NCI-H187 treated with DMSO at 0.1 percent for 48 hours (cell line): ENCODE measurements around the gene UGT1A8.

Source experiments
- DNase-seq: peaks from one replicate; lab custom pipeline; 2025; lab: John Stamatoyannopoulos, UW

The UGT1A8 gene

GRCh38 chr2:233800208-233800607 is 182.8 kb downstream of the UGT1A8 start:
- DNase-seq, result no peak

- DNase-seq, result no peak
Measured at GRCh38 chr2:233801357-233802131, 184.1 kb downstream of the UGT1A8 start.

GRCh38 chr2:233802132-233802815 is 184.8 kb downstream of the UGT1A8 start:
- DNase-seq, result no peak

DNA sequence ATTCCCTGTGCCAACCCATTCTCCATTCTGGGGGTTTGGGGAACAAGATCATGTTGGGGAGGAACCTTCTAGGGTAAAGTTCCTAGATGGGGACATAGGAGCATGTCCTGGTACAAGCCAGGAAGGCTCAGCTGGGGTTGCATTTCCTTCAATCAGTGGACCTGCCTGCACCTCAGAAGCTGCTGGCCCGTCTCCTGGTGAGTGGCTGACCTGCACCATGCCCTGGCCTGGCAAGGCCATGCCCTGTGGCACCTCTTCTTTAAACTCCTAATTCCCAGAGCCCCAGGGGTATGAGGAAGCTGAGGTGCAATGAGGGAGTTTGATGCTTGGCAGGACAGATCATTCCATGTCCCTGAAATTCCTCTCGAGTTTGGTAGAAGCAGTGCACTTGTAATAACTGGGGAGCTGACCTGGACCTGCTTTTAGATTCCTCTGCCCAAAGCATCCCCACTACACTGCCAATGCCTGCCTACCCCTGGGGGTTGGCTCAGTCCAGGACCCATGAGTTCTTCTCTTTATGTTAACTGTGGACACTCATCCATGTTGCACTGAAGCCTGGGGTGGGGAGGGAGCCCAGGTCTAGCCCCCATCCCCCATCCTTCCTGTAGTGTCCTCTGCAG is 186.0 kb downstream of the UGT1A8 start:
- no peak for DNase-seq

DNA sequence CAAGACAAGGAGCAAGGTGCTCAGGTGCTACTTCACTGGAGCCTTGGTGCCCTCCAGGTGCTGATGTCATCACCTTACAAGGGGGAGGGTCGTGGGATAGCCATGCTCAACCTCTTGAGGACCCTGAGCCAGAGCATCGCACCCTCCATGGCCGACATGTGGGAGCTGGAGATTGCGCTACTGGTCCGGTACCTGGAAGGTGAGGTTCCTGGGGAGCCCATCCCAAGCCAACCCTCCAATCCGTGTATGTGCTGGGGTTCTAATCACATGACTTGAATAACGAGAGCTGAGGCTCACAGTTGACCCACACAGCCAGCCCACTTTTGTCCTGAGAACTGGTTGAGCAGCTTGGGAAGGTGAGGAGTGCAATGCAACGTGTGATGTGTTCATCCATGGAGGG is 186.6 kb downstream of the UGT1A8 start:
- DNase-seq, result no peak

- DNase-seq, result no peak
Measured at GRCh38 chr2:233807215-233807865, 189.9 kb downstream of the UGT1A8 start.

- no peak for DNase-seq
Measured at GRCh38 chr2:233807966-233808935, 190.8 kb downstream of the UGT1A8 start.

DNA sequence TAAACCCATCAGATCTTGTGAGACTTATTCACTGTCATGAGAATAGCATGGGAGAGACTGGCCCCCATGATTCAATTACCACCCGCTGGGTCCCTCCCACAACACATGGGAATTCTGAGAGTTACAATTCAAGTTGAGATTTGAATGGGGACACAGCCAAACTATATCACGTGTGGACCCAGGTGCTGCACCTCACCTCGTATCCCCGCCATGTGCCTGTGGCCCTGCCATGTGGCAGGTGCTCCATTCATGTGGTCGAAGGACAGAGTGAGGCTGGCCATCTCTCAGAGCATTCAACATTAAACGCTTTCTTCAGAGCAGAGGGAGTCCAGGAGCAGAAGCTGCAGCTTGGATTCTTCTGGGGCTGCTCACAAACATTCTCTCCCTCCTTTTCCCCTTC is 193.0 kb downstream of the UGT1A8 start:
- DNase-seq, result no peak

DNA sequence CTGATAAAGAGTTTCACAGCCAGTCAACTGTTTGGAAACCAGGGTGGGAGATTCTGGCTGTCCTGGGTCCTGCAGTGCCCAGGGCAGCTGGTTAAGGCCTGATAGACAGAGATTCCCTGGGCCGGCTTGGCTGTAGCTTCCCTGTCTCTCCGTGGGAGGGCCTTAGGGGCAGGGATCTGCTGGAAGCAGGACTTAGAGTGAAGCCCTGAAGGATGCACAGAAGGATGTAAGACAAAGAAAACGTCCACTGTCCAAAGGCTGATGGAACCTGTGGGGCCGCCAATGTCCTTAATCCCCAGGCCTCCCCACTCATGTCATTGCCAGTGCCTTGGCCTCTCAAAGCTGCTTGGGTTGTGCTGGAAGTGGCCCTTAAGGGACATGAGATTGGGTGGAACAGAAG is 193.7 kb downstream of the UGT1A8 start:
- DNase-seq, result no peak

DNA sequence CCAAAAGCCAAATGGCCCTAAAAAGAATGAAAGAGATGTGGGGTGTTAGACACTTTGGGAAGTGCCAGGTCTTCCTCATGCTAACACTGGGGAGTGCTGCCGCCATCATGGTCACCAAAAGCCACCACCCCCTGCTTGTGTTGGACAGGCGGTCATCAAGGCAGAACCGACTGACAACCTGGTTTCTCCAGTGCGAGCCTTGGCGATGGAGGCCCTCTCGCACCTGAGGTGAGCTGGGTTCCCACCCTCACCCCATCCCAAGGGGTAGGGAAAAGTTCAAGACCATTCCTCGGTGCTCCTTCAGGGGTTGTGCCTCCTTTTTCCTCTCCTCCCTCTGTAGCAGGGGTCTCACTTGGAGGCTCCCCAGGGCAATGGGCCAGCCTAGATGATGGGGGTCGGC is 194.3 kb downstream of the UGT1A8 start:
- no peak for DNase-seq

GRCh38 chr2:233813236-233814055 is 196.0 kb downstream of the UGT1A8 start:
- DNase-seq, result no peak

DNA sequence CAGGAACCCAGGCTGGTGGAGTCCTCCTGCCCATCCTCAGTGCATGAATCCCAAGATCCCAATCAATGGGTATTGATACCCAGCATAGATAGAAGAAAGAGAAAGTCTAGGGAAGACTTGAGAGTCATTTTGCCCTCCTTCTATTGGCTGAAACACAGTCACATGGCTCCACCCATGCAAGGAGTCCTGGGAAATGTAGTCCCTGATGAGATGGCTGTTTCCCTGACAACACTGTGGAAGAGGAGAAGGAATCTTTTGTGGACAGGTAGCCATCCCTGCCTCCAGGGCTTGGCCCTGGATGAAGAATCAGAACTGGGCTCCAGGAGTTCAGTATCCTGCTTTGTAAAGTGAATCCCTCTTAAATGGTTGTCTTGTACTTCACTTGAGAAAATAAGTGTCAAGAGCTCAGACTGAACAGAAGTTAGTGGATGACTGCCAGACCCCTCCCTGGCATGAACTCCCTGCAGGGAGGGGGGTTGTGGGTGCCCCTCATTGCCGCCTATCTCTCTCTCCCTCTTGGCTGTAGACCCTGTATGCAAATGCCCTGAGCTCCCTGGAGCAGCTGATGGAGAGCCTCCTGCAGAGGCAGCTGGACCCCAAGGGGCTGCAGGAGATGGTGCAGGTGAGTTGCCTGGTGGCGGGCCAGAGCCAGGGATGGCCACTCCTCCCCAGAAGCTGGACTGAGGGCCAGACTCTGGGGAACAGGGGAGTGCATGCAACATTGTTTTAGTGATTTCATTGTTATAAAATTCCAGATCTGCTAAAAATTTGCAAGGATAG is 196.8 kb downstream of the UGT1A8 start:
- no peak for DNase-seq

- DNase-seq, result no peak
Measured at GRCh38 chr2:233815861-233816260, 198.4 kb downstream of the UGT1A8 start.

DNA sequence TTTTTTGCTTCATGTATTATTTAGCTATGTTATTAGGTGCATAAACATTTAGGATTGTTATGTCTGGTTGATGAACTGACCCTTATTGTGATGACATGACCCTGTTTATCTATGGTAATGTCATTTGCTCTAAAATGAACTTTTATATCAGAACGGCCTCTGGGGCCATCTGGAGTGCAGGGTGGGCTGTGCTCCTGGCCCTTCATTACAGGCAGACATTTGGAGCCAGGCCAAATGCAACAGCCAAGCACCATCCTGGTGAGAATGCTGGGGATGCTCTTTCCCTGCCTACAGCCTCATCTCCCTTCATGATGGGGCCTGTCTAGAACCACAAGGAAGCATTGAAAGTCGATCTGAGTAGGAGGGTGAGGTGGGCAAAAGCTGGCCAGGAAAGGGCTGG is 198.9 kb downstream of the UGT1A8 start:
- DNase-seq, result no peak

DNA sequence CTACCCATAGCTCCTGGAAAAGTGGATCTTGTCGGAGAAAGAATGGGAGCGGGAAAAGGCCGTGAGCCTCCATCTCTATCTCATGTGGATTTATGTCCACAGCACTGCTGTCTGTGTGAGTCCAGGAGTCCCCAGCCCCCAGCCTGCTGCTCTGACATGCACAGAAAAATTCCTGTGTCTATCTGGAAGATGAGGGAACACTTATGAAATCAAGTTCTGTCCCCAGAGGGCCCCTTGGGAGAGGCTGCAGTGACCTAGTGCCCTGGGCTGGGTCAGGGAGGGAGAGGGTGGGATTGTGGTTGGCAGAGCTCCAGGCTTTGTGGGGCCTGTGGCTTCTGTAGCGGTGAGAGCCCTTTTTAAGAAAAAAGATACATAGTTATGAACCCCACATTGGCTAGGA is 199.3 kb downstream of the UGT1A8 start:
- no peak for DNase-seq

GRCh38 chr2:233817361-233817911 is 200.0 kb downstream of the UGT1A8 start:
- no peak for DNase-seq

- DNase-seq, result no peak
Measured at GRCh38 chr2:233817995-233818638, 200.7 kb downstream of the UGT1A8 start.

DNA sequence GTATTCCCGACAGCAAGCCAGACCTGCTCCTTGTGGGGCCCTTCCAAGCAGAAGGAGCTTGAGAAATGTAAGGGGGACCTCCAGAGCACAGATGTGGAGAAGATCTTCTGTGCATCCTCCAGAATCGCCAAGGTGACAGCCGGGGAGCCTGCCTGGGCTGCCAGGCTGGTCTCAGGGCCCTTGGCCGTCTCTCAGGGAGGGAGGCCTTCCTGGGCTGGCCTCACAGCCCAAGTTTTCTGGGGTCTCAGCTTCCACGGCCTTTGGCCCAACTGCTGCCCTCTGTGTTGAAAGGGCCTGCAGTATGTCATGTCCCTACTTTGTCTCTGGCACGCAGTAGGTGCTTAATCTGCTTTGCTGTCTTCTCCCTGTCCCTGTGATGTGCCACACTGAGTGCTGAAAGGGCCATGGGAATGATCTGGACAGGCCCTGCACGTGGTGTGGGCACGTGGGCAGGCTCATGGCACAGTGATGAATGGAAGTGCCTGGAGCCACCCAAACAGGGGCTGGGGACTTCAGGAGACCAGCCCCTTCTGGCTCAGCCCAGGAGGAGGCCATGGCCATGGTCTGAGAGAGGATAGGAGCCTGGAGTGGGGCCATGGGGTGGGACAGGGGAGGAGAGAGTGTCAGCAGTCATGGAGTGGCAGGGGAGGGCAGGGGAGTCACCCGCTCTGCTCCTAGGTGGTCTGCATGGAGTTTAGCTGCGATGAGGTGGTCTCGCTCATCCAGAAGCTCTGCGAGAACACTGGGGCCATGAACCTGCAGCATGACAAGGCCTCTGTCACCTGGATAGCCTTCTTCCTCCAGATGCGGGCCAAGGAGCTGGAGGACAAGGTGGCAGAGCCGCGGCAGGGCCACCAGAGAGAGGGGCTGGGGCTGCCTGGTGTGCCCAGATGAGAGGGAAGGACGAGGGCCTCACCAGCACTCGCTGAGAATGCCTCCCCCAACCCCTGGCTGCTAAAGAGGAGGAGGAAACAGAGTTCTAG is 201.5 kb downstream of the UGT1A8 start:
- no peak for DNase-seq
